K562 (cell line): ENCODE data around the gene RNF151. TPM values are rescaled to one million over a fixed set of nuclear protein-coding genes. Genes with fewer than 3 reads are reported as not detected.

Source experiments
- ASH1L ChIP-seq: fragments of 450-650 bp; IDR thresholded peaks from 2 replicates; pipeline ENCODE4 v1.6.1; 2018; ENCODE audit warnings: borderline replicate concordance, mild to moderate bottlenecking, low read depth; ENCODE audit not compliant: partially characterized antibody
- HNRNPH1 ChIP-seq: fragments of 200-400 bp; formaldehyde crosslinking; optimal IDR thresholded peaks from 2 replicates; pipeline ENCODE3; 2017; ENCODE audit warnings: low read depth, mild to moderate bottlenecking, low read length, moderate library complexity
- MEF2D ChIP-seq: conservative IDR thresholded peaks from 2 replicates; pipeline ENCODE4 v1.6.1; 2016; ENCODE audit warnings: low read depth, missing genetic modification characterization, missing compliant biosample characterization
- MNT ChIP-seq, 2 experiments: fragments of 450-650 bp; conservative IDR thresholded peaks; 2 replicates each; pipeline ENCODE4 v1.6.1; 2017; ENCODE audit warnings: mild to moderate bottlenecking in 2 of 2, moderate library complexity in 2 of 2
- RBFOX2 ChIP-seq: fragments of 200-400 bp; formaldehyde crosslinking; IDR thresholded peaks from 2 replicates; pipeline ENCODE4 v1.6.1; 2017; ENCODE audit warnings: low read depth, mild to moderate bottlenecking, low read length, moderate library complexity
- SRSF7 ChIP-seq: fragments of 200-400 bp; formaldehyde crosslinking; optimal IDR thresholded peaks from 2 replicates; pipeline ENCODE3; 2017; ENCODE audit warnings: mild to moderate bottlenecking, low read depth, low read length
- TRIM25 ChIP-seq: fragments of 450-650 bp; IDR thresholded peaks from 2 replicates; pipeline ENCODE4 v1.7.0; 2016; ENCODE audit warnings: borderline replicate concordance
- VEZF1 ChIP-seq: fragments of 200-800 bp; sonication (Bioruptor generic); IDR thresholded peaks from 2 replicates; pipeline ENCODE4 v1.6.1; 2017; ENCODE audit warnings: missing genetic modification characterization, missing compliant biosample characterization
- ZBTB7A ChIP-seq: IDR thresholded peaks from 2 replicates; pipeline ENCODE4 v1.6.1; 2011; ENCODE audit warnings: low read depth, mild to moderate bottlenecking, low read length, moderate library complexity, borderline replicate concordance; ENCODE audit not compliant: control insufficient read depth
- polyA plus RNA-seq, 8 experiments: library from polyadenylated mRNA; depleted of rRNA in 4 of 8; stranded (reverse) in 5 of 8; unstranded in 3 of 8; fragments of >200 nt; fragmentation: Nextera tagmentation in 2 of 8; fragmentation: Illumina TruSeq in 1 of 8; extraction: Ambion mirVana in 2 of 8; extraction: Trizol in 1 of 8; gene quantifications; 2 replicates each; pipeline versions ENCODE4 v1.2.1 to v1.2.3, GENCODE V29; 2011 to 2014; ENCODE audit warnings: inconsistent platforms in 1 of 8, missing spikeins in 1 of 8
- total RNA-seq, 7 experiments: library from RNA; depleted of rRNA in 6 of 7; stranded (reverse); fragments of >200 nt in 6 of 7; fragmentation: Illumina TruSeq in 2 of 7; extraction: Trizol in 2 of 7; gene quantifications; 2 replicates each; pipeline versions ENCODE4 v1.2.1 to v1.2.3, GENCODE V29; 2011 to 2021; ENCODE audit warnings: low replicate concordance in 1 of 7

RNF151 gene
- total and polyA plus RNA-seq, 9 of the 15 experiments (the other 6 are each of a cell fraction or from before 2014, with no cell fraction given): not detected

GRCh38 chr16:1942810-1943726, 23.6 kb upstream of the RNF151 start, which contains the start of gene MSRB1 (continued):
- TF ChIP-seq RBFOX2: peak; percentile 90
- TF ChIP-seq HNRNPH1: no peak
- peak; percentile 24 to 43; a peak in 3 of 4 replicates for TF ChIP-seq MNT (conservative IDR thresholded peaks at IDR 0.05)
- TF ChIP-seq VEZF1 (CRISPR knock-in tag): peak; percentile 72
- TF ChIP-seq ASH1L: no peak
- TF ChIP-seq TRIM25: 0 out of 2 replicates have a peak, but pooled peaks have one; percentile 38
- no peak for TF ChIP-seq MEF2D (tag)
- TF ChIP-seq SRSF7: no peak
- TF ChIP-seq ZBTB7A: peak; percentile 80; the same call in 1 of the 2 replicates
